ENCODE measurements around the gene OLIG1. TPM values are rescaled to one million over a fixed set of nuclear protein-coding genes. Genes with fewer than 3 reads are reported as not detected.

OLIG1 gene
- total RNA-seq, 1 donor from 2014 or later = not detected

DNA sequence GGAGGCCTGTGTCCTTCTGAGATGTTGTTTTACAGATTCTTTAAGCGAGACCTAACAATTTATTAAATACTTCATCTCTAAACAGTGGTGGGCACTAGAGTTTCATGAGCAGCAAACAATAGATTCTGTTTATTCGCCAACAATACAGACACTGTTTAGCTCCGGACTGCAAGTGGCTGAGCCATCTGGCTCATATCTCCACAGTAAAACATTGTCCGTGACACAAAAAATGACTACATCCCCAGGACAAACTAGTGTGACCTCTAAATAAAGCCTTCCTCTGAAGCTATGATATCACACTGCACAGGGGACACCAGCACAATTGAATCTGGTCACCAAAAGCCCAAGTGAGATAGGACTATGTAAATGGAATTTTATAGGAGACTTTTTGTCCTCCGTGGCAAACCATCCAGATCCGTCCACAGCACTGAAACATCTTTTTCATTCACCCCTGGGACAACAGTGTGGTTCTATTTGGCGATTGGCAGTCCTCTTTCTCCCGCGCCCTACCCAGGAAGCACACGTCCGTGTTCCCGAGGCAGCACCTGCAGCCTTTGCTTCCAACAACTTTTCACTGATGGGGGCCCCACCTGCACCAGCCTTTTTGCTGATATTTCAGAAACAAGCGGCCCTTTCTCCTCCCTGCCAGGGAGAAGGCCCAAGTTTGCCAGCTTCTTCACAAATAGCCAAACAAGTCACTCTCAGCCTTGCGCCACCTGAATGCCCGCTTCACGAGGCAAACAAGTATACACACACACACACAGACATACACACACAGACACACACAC, 47.4 kb downstream of the OLIG1 start:
- Mint-ChIP-seq H3K27me3 (ENCODE audit: low read depth) (peaks cover 78% of the 10 kb centered on the region), H3K4me3 (ENCODE audit: unreplicated experiment) (no peak overlapping the region), H3K9me3 (ENCODE audit: low read depth) (no peaks in the 10 kb centered on the region), H3K36me3 (ENCODE audit: low read depth) (no peaks in the 10 kb centered on the region), H3K27ac (ENCODE audit: unreplicated experiment) (no peak overlapping the region), H3K4me1 (ENCODE audit: low read depth) (no peaks in the 10 kb centered on the region)
- no peak for TF ChIP-seq CTCF (IDR thresholded peaks at IDR 0.05)
- no peak for DNase-seq (ENCODE audit: low spot score)

Other genes starting within 250 kb of the OLIG1 start
- 0.36 to 0.50 TPM (median 0.46 TPM) in 3 replicates for gene OLIG2, start 44.2 kb upstream of the OLIG1 start, total RNA-seq
- 16.5 to 19.4 TPM (median 18.6 TPM) in 3 replicates for gene IFNAR2, start 159.8 kb downstream of the OLIG1 start, total RNA-seq
- 17.4 to 23.5 TPM (median 19.0 TPM) in 3 replicates for gene IL10RB, start 196.2 kb downstream of the OLIG1 start, total RNA-seq

Data from chondrocyte (in vitro differentiated cells).